ENCODE results near the gene CDK15.
A peak's percentile ranks its signal among the peaks of the same experiment; 100 is the strongest.
"Not testable (repeated sequence)": the region's sequence is repeated elsewhere in the genome, so short reads cannot be mapped to it uniquely, and the experiment has no call there.

The CDK15 gene

GRCh38 chr2:201806442-201807170, at the start of gene CDK15:
TSS of gene CDK15 (plus strand) at chr2:201806537. CDS start at chr2:201806665, 128 bp downstream.
- no peak for DNase-seq

- DNase-seq, result no peak
These were observed 48.1 kb upstream of the CDK15 start for GRCh38 chr2:201758234-201758633.

- no peak for DNase-seq
These were observed 47.5 kb upstream of the CDK15 start for GRCh38 chr2:201758873-201759272.

- DNase-seq, result no peak
These were observed 46.8 kb upstream of the CDK15 start for GRCh38 chr2:201759567-201759966.

- no peak for DNase-seq
These were observed 45.2 kb upstream of the CDK15 start for GRCh38 chr2:201761101-201761500.

GRCh38 chr2:201764469-201764868, 41.9 kb upstream of the CDK15 start:
- DNase-seq, result not testable (repeated sequence)

- no peak for DNase-seq
These were observed 40.5 kb upstream of the CDK15 start for GRCh38 chr2:201765799-201766198.

- DNase-seq, result no peak
These were observed 37.4 kb upstream of the CDK15 start for GRCh38 chr2:201768918-201769317.

- no peak for DNase-seq
These were observed 36.5 kb upstream of the CDK15 start for GRCh38 chr2:201769666-201770373.

GRCh38 chr2:201773990-201774389, 32.3 kb upstream of the CDK15 start:
- DNase-seq, result no peak

- no peak for DNase-seq
These were observed 31.8 kb upstream of the CDK15 start for GRCh38 chr2:201774546-201774945.

- no peak for DNase-seq
These were observed 31.0 kb upstream of the CDK15 start for GRCh38 chr2:201775326-201775725.

- no peak for DNase-seq
These were observed 29.3 kb upstream of the CDK15 start for GRCh38 chr2:201777043-201777442.

GRCh38 chr2:201777869-201778268, 28.5 kb upstream of the CDK15 start:
- DNase-seq, result no peak

GRCh38 chr2:201779901-201780673, 26.2 kb upstream of the CDK15 start:
- DNase-seq, result peak in 1 of 2 donors; percentile 6

GRCh38 chr2:201780674-201781493, 25.5 kb upstream of the CDK15 start, which contains the start of gene ALS2:
TSS of gene ALS2 (minus strand) at chr2:201780933. CDS start at chr2:201768885, 12,048 bp downstream.
- DNase-seq, result peak; percentile 88 to 91

- no peak for DNase-seq
These were observed 24.7 kb upstream of the CDK15 start for GRCh38 chr2:201781557-201782051.

- no peak for DNase-seq
These were observed 21.8 kb upstream of the CDK15 start for GRCh38 chr2:201784563-201784962.

GRCh38 chr2:201785135-201785534, 21.2 kb upstream of the CDK15 start:
- no peak for DNase-seq

- no peak for DNase-seq
These were observed 19.9 kb upstream of the CDK15 start for GRCh38 chr2:201786471-201786870.

GRCh38 chr2:201788371-201788770, 18.0 kb upstream of the CDK15 start:
- DNase-seq, result no peak

GRCh38 chr2:201789395-201789794, 16.9 kb upstream of the CDK15 start:
- DNase-seq, result no peak
